NB4 (cell line): Measurements from ENCODE around the gene AURKA.

Experiments
- DNase-seq: peaks from one replicate; pipeline ENCODE4 v3.0.0; 2010; ENCODE audit warnings: low read depth
- H3K4me3 ChIP-seq: one replicate; pipeline ENCODE4 v1.5.1; 2011; ENCODE audit warnings: mild to moderate bottlenecking, low read depth, low read length, moderate library complexity
- MYC ChIP-seq: IDR thresholded peaks from 2 replicates; pipeline ENCODE4 v1.6.1; 2011; ENCODE audit warnings: low read depth, low read length
- POLR2A ChIP-seq: IDR thresholded peaks from 2 replicates; pipeline ENCODE4 v1.6.1; 2011; ENCODE audit warnings: mild to moderate bottlenecking; ENCODE audit not compliant: insufficient read length; ENCODE audit errors: extremely low read depth
- TF ChIP-seq, protein P1 (sequence below): IDR thresholded peaks from 2 replicates; pipeline ENCODE4 v1.6.1; 2011; ENCODE audit warnings: low read depth, low read length
- TF ChIP-seq, protein P2 (sequence below): IDR thresholded peaks from one replicate; pipeline ENCODE4 v1.5.1; 2012; ENCODE audit warnings: low read depth, low read length

The AURKA gene

DNA sequence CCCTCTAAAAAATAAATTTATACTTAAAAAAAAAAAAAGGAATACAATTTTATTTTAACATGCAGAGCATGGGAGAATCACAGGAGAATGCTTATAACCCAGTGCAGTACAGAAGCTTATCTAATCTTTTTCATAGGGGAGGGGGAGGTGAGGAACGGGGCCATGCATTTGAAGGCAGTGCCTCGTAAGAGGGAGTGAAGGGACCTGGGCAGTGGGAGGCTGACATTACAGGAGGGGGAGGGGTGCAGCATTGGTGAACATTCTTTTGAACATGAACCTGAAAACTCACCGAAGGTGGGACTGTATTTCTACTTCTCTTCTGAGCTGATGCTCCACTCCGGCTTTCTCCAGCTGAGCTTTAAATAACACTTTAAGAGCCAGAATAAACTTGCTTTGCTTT lies 9.3 kb downstream of the AURKA start:
- no peak for DNase-seq
- TF ChIP-seq MYC = no peak
- TF ChIP-seq, protein P1, sequence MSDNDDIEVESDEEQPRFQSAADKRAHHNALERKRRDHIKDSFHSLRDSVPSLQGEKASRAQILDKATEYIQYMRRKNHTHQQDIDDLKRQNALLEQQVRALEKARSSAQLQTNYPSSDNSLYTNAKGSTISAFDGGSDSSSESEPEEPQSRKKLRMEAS = no peak
- TF ChIP-seq, protein P2, sequence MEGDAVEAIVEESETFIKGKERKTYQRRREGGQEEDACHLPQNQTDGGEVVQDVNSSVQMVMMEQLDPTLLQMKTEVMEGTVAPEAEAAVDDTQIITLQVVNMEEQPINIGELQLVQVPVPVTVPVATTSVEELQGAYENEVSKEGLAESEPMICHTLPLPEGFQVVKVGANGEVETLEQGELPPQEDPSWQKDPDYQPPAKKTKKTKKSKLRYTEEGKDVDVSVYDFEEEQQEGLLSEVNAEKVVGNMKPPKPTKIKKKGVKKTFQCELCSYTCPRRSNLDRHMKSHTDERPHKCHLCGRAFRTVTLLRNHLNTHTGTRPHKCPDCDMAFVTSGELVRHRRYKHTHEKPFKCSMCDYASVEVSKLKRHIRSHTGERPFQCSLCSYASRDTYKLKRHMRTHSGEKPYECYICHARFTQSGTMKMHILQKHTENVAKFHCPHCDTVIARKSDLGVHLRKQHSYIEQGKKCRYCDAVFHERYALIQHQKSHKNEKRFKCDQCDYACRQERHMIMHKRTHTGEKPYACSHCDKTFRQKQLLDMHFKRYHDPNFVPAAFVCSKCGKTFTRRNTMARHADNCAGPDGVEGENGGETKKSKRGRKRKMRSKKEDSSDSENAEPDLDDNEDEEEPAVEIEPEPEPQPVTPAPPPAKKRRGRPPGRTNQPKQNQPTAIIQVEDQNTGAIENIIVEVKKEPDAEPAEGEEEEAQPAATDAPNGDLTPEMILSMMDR = no peak
- TF ChIP-seq POLR2A = no peak
- H3K4me3 ChIP-seq = no peak overlapping the region

- DNase-seq = no peak
- no peak overlapping the region for H3K4me3 ChIP-seq
Measured at GRCh38 chr20:56381501-56381900, 10.5 kb downstream of the AURKA start.

GRCh38 chr20:56380375-56380774 lies 11.6 kb downstream of the AURKA start:
- TF ChIP-seq MYC (no peak), POLR2A (no peak)
- TF ChIP-seq, protein P1 = no peak
- TF ChIP-seq, protein P2 = no peak
- no peak overlapping the region for H3K4me3 ChIP-seq
- DNase-seq = no peak

More at GRCh38 chr20:56381501-56381900, 10.5 kb downstream of the AURKA start:
- TF ChIP-seq MYC (no peak), POLR2A (no peak)
- TF ChIP-seq, protein P1 = no peak
- TF ChIP-seq, protein P2 = no peak

GRCh38 chr20:56378386-56378785 lies 13.6 kb downstream of the AURKA start:
- DNase-seq = no peak
- TF ChIP-seq, protein P2 = no peak
- TF ChIP-seq POLR2A (no peak), MYC (no peak)
- TF ChIP-seq, protein P1 = no peak

DNA sequence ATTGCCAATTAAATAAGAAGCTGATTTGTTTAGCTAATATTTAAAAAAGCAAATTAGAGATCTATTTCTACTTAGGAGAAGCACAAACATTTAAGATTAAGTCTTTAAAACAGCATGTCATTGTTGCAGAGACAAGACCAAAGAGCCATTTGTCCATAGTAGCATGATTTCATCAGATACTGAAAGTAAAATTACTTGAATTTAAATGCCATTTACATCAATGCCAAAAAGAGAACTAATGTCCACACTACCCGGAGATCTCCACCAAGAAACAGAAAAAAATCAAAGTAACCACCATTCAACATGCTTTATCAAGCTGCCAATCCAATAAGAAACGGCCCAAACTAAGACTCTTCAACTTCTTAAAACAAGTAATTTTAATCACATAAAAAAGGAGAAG lies 15.7 kb downstream of the AURKA start:
- no peak for DNase-seq
- no peak overlapping the region for H3K4me3 ChIP-seq
- TF ChIP-seq MYC = no peak
- TF ChIP-seq, protein P1 = no peak
- TF ChIP-seq POLR2A = no peak
- TF ChIP-seq, protein P2 = no peak

More at GRCh38 chr20:56378386-56378785, 13.6 kb downstream of the AURKA start:
- no peak overlapping the region for H3K4me3 ChIP-seq
